Memory B cell (primary cell): Measurements from ENCODE around the gene HJV.

ENCODE experiments used
- ATAC-seq: fragments of 150-1000 bp; cut with Tn5 transposase; 2 replicates; pipeline ENCODE4 v1.10.0; 2021; ENCODE audit warnings: low read depth, mild to moderate bottlenecking, moderate library complexity
- DNase-seq, 2 donors: peaks; one replicate each; pipeline ENCODE4 v3.0.0; 2022; ENCODE audit warnings: low spot score in 2 of 2
- H3K27ac Mint-ChIP-seq: one replicate; pipeline ENCODE4 v1.8.0; 2022; ENCODE audit warnings: mild to moderate bottlenecking, moderate library complexity, mixed read lengths
- H3K27me3 Mint-ChIP-seq: one replicate; pipeline ENCODE4 v1.8.0; 2022; ENCODE audit warnings: mixed read lengths
- H3K36me3 Mint-ChIP-seq: one replicate; pipeline ENCODE4 v1.8.0; 2022; ENCODE audit warnings: mild to moderate bottlenecking, mixed read lengths
- H3K4me1 Mint-ChIP-seq: one replicate; pipeline ENCODE4 v1.8.0; 2022; ENCODE audit warnings: mixed read lengths
- H3K4me3 Mint-ChIP-seq: one replicate; pipeline ENCODE4 v1.8.0; 2022; ENCODE audit warnings: mild to moderate bottlenecking, moderate library complexity, mixed read lengths
- H3K9me3 Mint-ChIP-seq: one replicate; pipeline ENCODE4 v1.8.0; 2022; ENCODE audit warnings: mixed read lengths

Gene HJV

DNA sequence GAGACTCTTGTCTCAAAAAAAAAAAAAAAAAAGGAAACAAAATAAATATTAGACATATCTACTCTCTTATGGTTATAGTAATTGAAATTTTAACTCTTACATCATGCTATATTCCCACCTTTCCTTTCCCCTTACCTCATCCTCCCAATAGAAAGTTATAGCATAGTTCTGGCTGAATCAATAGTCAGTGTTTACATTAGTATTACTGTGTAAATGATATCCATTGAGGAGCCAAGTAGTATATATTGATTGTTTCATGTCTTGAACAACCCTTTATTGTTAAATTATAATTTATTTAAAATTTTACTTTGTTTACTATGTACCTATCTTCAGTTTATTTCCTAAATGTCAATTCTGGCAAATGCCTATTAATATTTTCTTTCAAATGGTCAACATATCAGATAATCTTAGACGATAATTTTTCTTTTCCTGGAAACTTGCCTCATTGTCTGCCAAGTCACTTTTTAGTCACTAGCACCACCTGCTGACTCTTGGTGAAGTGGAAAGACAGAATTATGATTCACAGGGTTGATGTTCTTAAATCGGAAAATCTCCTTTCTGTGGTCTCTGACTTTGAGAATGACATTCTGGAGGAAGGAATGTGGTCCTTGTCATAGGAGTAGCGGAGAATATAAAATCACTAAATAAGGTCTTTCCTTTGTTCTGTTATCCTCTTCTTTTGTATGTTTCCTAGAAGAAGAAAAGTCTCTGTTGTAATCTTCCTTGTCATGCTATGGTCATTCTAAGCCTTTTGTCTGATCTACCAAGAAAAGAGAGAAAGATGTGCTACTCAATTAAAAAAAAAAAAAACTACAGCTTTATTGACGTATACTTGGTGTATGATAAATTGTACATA, 8.6 kb downstream of the HJV start:
- H3K4me3 Mint-ChIP-seq: no peak overlapping the region
- peak; percentile 80 for ATAC-seq

GRCh38 chr1:146010126-146010738, 11.3 kb downstream of the HJV start:
- H3K4me3 Mint-ChIP-seq: no peak overlapping the region
- no peak overlapping the region for H3K27ac Mint-ChIP-seq
- peaks cover 20% of the 10 kb centered on the region for H3K4me1 Mint-ChIP-seq
- DNase-seq: no peak
- ATAC-seq: no peak
- no peaks in the 10 kb centered on the region for H3K9me3 Mint-ChIP-seq
- H3K27me3 Mint-ChIP-seq: no peaks in the 10 kb centered on the region
- H3K36me3 Mint-ChIP-seq: peaks cover 2% of the 10 kb centered on the region

More for the DNA sequence above, 8.6 kb downstream of the HJV start:
- Mint-ChIP-seq H3K4me1 (peaks cover 4% of the 10 kb centered on the region), H3K9me3 (no peaks in the 10 kb centered on the region), H3K36me3 (no peaks in the 10 kb centered on the region), H3K27me3 (peaks cover 4% of the 10 kb centered on the region), H3K27ac (no peak overlapping the region)
- peak; percentile 47 to 61 for DNase-seq

GRCh38 chr1:146007489-146008133, 13.9 kb downstream of the HJV start:
- Mint-ChIP-seq H3K4me1 (peaks cover 23% of the 10 kb centered on the region), H3K4me3 (peak overlapping the region; percentile 75), H3K9me3 (no peaks in the 10 kb centered on the region), H3K36me3 (peaks cover 2% of the 10 kb centered on the region), H3K27ac (peak overlapping the region; percentile 94), H3K27me3 (no peaks in the 10 kb centered on the region)
- DNase-seq: no peak
- ATAC-seq: no peak

DNA sequence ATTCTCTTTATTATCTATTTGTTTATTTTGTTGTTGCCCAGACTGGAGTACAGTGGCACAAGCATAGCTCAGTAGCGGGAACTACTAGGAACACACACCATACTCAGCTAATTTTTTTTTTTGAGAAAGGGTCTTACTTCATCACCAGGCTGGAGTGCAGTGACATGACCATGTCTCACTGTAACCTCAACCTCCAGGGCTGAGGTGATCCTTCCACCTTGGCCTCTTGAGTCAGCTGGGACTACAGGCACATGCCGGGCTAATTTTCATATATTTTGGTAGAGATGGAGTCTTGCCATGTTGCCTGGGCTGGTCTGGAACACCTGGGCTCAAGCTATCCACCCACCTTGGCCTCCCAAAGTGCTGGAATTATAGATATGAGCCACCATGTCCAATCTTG, 19.8 kb downstream of the HJV start:
- Mint-ChIP-seq H3K4me3 (no peak overlapping the region), H3K27me3 (no peaks in the 10 kb centered on the region), H3K27ac (peak overlapping the region; percentile 30)

DNA sequence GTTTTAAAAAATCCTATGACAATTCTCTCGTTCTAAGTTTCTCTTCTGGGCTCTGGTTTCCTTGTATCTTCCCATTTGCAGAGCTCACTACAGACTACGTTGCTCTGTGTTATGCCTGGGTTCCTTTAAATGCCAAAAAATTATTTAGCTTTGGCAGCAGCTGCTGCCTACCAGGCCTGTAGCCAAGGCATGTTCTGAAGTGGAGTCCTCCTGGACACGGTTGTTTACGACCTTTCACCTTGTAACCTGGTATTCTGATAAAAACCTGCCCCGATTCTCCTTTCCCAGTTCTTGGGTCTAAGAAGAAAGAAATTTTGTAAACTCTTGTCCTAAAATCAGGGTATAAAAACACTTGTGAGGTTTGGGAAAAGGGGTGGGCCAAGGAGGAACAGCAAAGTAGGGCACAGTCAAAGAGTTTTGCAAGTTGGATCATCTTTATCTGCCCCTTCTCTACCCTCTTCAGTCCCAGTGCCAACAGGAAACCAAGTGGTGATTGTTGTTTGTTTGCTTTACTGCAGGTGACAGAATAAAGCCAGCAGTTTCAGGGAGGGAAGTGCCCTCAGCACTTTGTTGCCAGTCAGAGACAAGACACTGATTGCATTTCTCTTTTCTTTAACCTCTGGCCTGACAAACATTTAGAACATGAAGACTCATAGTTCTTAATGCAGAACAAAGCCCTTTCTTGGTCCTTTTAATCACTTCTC, 22.1 kb downstream of the HJV start:
- H3K9me3 Mint-ChIP-seq: no peaks in the 10 kb centered on the region
- H3K36me3 Mint-ChIP-seq: peaks cover 17% of the 10 kb centered on the region
- H3K4me3 Mint-ChIP-seq: peak overlapping the region; percentile 55
- H3K27ac Mint-ChIP-seq: peak overlapping the region; percentile 98
- peaks cover 28% of the 10 kb centered on the region for H3K4me1 Mint-ChIP-seq
- no peaks in the 10 kb centered on the region for H3K27me3 Mint-ChIP-seq
- ATAC-seq (peak; percentile 50), DNase-seq (peak in 1 of 2 donors; percentile 42)

More for the DNA sequence above, 19.8 kb downstream of the HJV start:
- Mint-ChIP-seq H3K36me3 (peaks cover 2% of the 10 kb centered on the region), H3K9me3 (no peaks in the 10 kb centered on the region), H3K4me1 (peaks cover 39% of the 10 kb centered on the region)
- ATAC-seq (no peak), DNase-seq (no peak)

DNA sequence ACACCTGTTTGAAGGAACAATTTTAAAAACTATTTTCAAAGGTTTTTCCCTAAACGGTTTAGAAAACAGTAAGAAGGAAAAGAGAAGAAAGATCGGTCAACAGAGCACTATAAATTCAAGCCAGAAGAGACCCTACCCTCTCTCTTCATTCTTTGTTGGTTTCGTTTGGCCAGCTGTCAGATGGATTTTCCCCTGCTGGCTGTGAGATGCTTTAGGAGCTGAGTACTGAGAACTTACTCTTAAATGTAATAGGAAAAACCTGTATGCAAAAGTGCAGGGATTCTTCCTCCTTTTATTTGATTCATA, 23.9 kb downstream of the HJV start:
- no peaks in the 10 kb centered on the region for H3K9me3 Mint-ChIP-seq
- DNase-seq: no peak
- no peak for ATAC-seq
- H3K4me3 Mint-ChIP-seq: peak overlapping the region; percentile 95
- peaks cover 34% of the 10 kb centered on the region for H3K36me3 Mint-ChIP-seq
- no peaks in the 10 kb centered on the region for H3K27me3 Mint-ChIP-seq
- peak overlapping the region; percentile 98 for H3K27ac Mint-ChIP-seq
- H3K4me1 Mint-ChIP-seq: peaks cover 32% of the 10 kb centered on the region

GRCh38 chr1:145997016-145997717, 24.4 kb downstream of the HJV start:
- ATAC-seq (peak; percentile 39), DNase-seq (peak; percentile 27 to 37)
- H3K9me3 Mint-ChIP-seq: no peaks in the 10 kb centered on the region
- H3K4me1 Mint-ChIP-seq: peaks cover 36% of the 10 kb centered on the region
- H3K4me3 Mint-ChIP-seq: peak overlapping the region; percentile 95
- peak overlapping the region; percentile 98 for H3K27ac Mint-ChIP-seq
- peaks cover 38% of the 10 kb centered on the region for H3K36me3 Mint-ChIP-seq
- no peaks in the 10 kb centered on the region for H3K27me3 Mint-ChIP-seq

- DNase-seq: peak; percentile 59 to 79
- peak; percentile 84 for ATAC-seq
- H3K9me3 Mint-ChIP-seq: no peaks in the 10 kb centered on the region
- H3K27ac Mint-ChIP-seq: peak within 1 kb of the TSS; percentile 98
- peaks cover 40% of the 10 kb centered on the region for H3K4me1 Mint-ChIP-seq
- peak within 1 kb of the TSS; percentile 95 for H3K4me3 Mint-ChIP-seq
- peaks cover 43% of the 10 kb centered on the region for H3K36me3 Mint-ChIP-seq
- no peaks in the 10 kb centered on the region for H3K27me3 Mint-ChIP-seq
Observed at GRCh38 chr1:145996433-145997015, 25.0 kb downstream of the HJV start, which contains the start of gene TXNIP. TSS of gene TXNIP (minus strand) at chr1:145996579. CDS start at chr1:145996266, 313 bp downstream.

GRCh38 chr1:145995964-145996432, 25.5 kb downstream of the HJV start:
- Mint-ChIP-seq H3K4me1 (peaks cover 42% of the 10 kb centered on the region), H3K27ac (peak overlapping the region; percentile 98), H3K27me3 (no peaks in the 10 kb centered on the region), H3K4me3 (peak overlapping the region; percentile 95), H3K9me3 (no peaks in the 10 kb centered on the region), H3K36me3 (peaks cover 44% of the 10 kb centered on the region)
- ATAC-seq (no peak), DNase-seq (no peak)

- ATAC-seq (no peak), DNase-seq (no peak)
- H3K36me3 Mint-ChIP-seq: peaks cover 44% of the 10 kb centered on the region
- H3K4me1 Mint-ChIP-seq: peaks cover 45% of the 10 kb centered on the region
- no peaks in the 10 kb centered on the region for H3K27me3 Mint-ChIP-seq
- H3K9me3 Mint-ChIP-seq: no peaks in the 10 kb centered on the region
- peak overlapping the region; percentile 95 for H3K4me3 Mint-ChIP-seq
- H3K27ac Mint-ChIP-seq: peak overlapping the region; percentile 98
Observed at GRCh38 chr1:145995148-145995881, 26.2 kb downstream of the HJV start.

- H3K27me3 Mint-ChIP-seq: no peaks in the 10 kb centered on the region
- DNase-seq (no peak), ATAC-seq (no peak)
- no peaks in the 10 kb centered on the region for H3K9me3 Mint-ChIP-seq
- peak overlapping the region; percentile 95 for H3K4me3 Mint-ChIP-seq
- peaks cover 44% of the 10 kb centered on the region for H3K4me1 Mint-ChIP-seq
- peaks cover 44% of the 10 kb centered on the region for H3K36me3 Mint-ChIP-seq
- peak overlapping the region; percentile 98 for H3K27ac Mint-ChIP-seq
Observed at GRCh38 chr1:145994391-145995120, 27.0 kb downstream of the HJV start.
